HCT116 (cell line): ENCODE results near the gene RNF41.

Experiments used
- CEBPB ChIP-seq: IDR thresholded peaks from 2 replicates; pipeline ENCODE4 v1.6.1; 2012; ENCODE audit warnings: low read depth
- ELF1 ChIP-seq: IDR thresholded peaks from 2 replicates; pipeline ENCODE4 v1.6.1; 2012; ENCODE audit warnings: low read depth, borderline replicate concordance
- EZH2phosphoT487 ChIP-seq: fragments of 200-600 bp; IDR thresholded peaks from 2 replicates; pipeline ENCODE4 v1.6.1; 2018; ENCODE audit warnings: antibody characterized with exemption, borderline replicate concordance
- POLR2A ChIP-seq: IDR thresholded peaks from 2 replicates; pipeline ENCODE4 v1.7.0; 2011; ENCODE audit warnings: borderline replicate concordance; ENCODE audit not compliant: insufficient read depth, insufficient read length; ENCODE audit errors: extremely low read depth
- POLR2AphosphoS5 ChIP-seq: IDR thresholded peaks from 2 replicates; pipeline ENCODE4 v1.6.1; 2011; ENCODE audit warnings: mild to moderate bottlenecking, low read depth, low read length, moderate library complexity
- SP1 ChIP-seq: IDR thresholded peaks from 2 replicates; pipeline ENCODE4 v1.6.1; 2012; ENCODE audit warnings: low read depth
- TCF7L2 ChIP-seq: IDR thresholded peaks from 2 replicates; pipeline ENCODE4 v1.7.0; 2011; ENCODE audit warnings: borderline replicate concordance, inconsistent platforms; ENCODE audit not compliant: insufficient read depth, insufficient read length; ENCODE audit errors: extremely low read depth
- YY1 ChIP-seq: IDR thresholded peaks from 2 replicates; pipeline ENCODE4 v1.6.1; 2011; ENCODE audit warnings: low read length, low read depth, moderate library complexity, mild to moderate bottlenecking; ENCODE audit not compliant: insufficient replicate concordance; ENCODE audit errors: extremely low read depth
- ZNF274 ChIP-seq: fragments of 200-500 bp; sonication (Bioruptor generic); IDR thresholded peaks from 2 replicates; pipeline ENCODE4 v1.6.1; 2014; ENCODE audit warnings: mild to moderate bottlenecking, low read depth, low read length, inconsistent platforms
- TF ChIP-seq, protein P1 (sequence below), 3 experiments: fragments of 200-600 bp in 1 of 3; sonication (generic) in 1 of 3; IDR thresholded peaks in 2 of 3; conservative IDR thresholded peaks in 1 of 3; 2 replicates each; pipeline ENCODE4 v1.5.1; 2012 to 2017; ENCODE audit warnings: low read depth in 2 of 3, low read length in 2 of 3, antibody characterized with exemption in 1 of 3, borderline replicate concordance in 1 of 3, control low read depth in 1 of 3, mild to moderate bottlenecking in 1 of 3, mixed read lengths in 1 of 3, mixed run types in 1 of 3, moderate library complexity in 1 of 3; ENCODE audit not compliant: insufficient read depth in 1 of 3
- TF ChIP-seq, protein P2 (sequence below): IDR thresholded peaks from 2 replicates; pipeline ENCODE4 v1.6.1; 2012
- TF ChIP-seq, protein P3 (sequence below): IDR thresholded peaks from 2 replicates; pipeline ENCODE4 v1.6.1; 2012

DNA sequence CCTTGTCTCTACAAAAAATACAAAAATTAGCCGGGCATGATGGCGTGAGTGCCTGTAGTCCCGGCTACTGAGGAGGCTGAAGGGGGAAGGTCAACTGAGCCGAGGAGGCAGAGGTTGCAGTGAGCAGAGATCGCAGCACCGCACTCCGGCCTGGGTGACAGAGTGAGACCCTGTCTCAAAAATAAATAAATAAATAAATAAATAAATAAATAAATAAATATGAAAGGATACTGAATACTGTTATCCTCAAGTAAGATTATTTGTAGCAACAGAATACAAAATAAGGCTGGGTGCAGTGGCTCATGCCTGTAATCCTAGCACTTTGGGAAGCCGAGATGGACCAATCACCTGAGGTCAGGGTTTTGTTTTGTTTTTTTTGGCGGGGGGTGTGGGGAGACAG is 1.9 kb downstream of the RNF41 start:
- no peak for TF ChIP-seq CEBPB
- no peak for TF ChIP-seq POLR2A
- TF ChIP-seq YY1 = no peak
- TF ChIP-seq EZH2phosphoT487 = no peak
- TF ChIP-seq, protein P1, sequence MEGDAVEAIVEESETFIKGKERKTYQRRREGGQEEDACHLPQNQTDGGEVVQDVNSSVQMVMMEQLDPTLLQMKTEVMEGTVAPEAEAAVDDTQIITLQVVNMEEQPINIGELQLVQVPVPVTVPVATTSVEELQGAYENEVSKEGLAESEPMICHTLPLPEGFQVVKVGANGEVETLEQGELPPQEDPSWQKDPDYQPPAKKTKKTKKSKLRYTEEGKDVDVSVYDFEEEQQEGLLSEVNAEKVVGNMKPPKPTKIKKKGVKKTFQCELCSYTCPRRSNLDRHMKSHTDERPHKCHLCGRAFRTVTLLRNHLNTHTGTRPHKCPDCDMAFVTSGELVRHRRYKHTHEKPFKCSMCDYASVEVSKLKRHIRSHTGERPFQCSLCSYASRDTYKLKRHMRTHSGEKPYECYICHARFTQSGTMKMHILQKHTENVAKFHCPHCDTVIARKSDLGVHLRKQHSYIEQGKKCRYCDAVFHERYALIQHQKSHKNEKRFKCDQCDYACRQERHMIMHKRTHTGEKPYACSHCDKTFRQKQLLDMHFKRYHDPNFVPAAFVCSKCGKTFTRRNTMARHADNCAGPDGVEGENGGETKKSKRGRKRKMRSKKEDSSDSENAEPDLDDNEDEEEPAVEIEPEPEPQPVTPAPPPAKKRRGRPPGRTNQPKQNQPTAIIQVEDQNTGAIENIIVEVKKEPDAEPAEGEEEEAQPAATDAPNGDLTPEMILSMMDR (IDR thresholded peaks at IDR 0.05 in 2 of 3, conservative IDR thresholded peaks at IDR 0.05 in 1 of 3; ENCODE audit: borderline replicate concordance in 1 of 3, insufficient read depth in 1 of 3, low read depth in 2 of 3, low read length in 2 of 3) = no peak
- TF ChIP-seq POLR2AphosphoS5 = no peak
- no peak for TF ChIP-seq TCF7L2
- no peak for TF ChIP-seq ELF1
- TF ChIP-seq, protein P2, sequence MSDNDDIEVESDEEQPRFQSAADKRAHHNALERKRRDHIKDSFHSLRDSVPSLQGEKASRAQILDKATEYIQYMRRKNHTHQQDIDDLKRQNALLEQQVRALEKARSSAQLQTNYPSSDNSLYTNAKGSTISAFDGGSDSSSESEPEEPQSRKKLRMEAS = no peak
- TF ChIP-seq SP1 = no peak
- TF ChIP-seq, protein P3, sequence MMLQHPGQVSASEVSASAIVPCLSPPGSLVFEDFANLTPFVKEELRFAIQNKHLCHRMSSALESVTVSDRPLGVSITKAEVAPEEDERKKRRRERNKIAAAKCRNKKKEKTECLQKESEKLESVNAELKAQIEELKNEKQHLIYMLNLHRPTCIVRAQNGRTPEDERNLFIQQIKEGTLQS = no peak
- TF ChIP-seq ZNF274 = no peak
